Stimulated activated CD4-positive, alpha-beta T cell treated with anti-CD3 and anti-CD28 coated beads, Interleukin-1b, Interleukin-23, amount 100 ng/mL, for 24 hours (primary cell): ENCODE results near the gene ST6GALNAC3.

Experiments used
- DNase-seq, 4 experiments: peaks; one replicate each; pipeline ENCODE4 v3.0.0-alpha.2; 2020; ENCODE audit warnings: low read depth in 4 of 4, low spot score in 1 of 4

ST6GALNAC3 gene

GRCh38 chr1:76491737-76492136 is 417.2 kb downstream of the ST6GALNAC3 start:
- no peak for DNase-seq

GRCh38 chr1:76492752-76493430 is 418.3 kb downstream of the ST6GALNAC3 start:
- no peak for DNase-seq

- DNase-seq, result no peak
These were observed 420.3 kb downstream of the ST6GALNAC3 start for GRCh38 chr1:76494807-76495206.

GRCh38 chr1:76496871-76497270 is 422.3 kb downstream of the ST6GALNAC3 start:
- no peak for DNase-seq

- DNase-seq, result no peak
These were observed 425.6 kb downstream of the ST6GALNAC3 start for GRCh38 chr1:76500116-76500515.

GRCh38 chr1:76501136-76501535 is 426.6 kb downstream of the ST6GALNAC3 start:
- DNase-seq, result no peak

- DNase-seq, result no peak
These were observed 427.2 kb downstream of the ST6GALNAC3 start for GRCh38 chr1:76501586-76502219.

GRCh38 chr1:76503100-76503499 is 428.6 kb downstream of the ST6GALNAC3 start:
- no peak for DNase-seq

GRCh38 chr1:76503736-76504135 is 429.2 kb downstream of the ST6GALNAC3 start:
- DNase-seq, result no peak

- DNase-seq, result no peak
These were observed 432.8 kb downstream of the ST6GALNAC3 start for GRCh38 chr1:76507376-76507775.

GRCh38 chr1:76508871-76509270 is 434.3 kb downstream of the ST6GALNAC3 start:
- DNase-seq, result no peak

GRCh38 chr1:76510672-76511557 is 436.4 kb downstream of the ST6GALNAC3 start:
- DNase-seq, result no peak

- DNase-seq, result no peak
These were observed 437.1 kb downstream of the ST6GALNAC3 start for GRCh38 chr1:76511558-76512179.

- DNase-seq, result no peak
These were observed 456.4 kb downstream of the ST6GALNAC3 start for GRCh38 chr1:76530953-76531352.

GRCh38 chr1:76541618-76542017 is 467.1 kb downstream of the ST6GALNAC3 start:
- DNase-seq, result no peak

- no peak for DNase-seq
These were observed 467.8 kb downstream of the ST6GALNAC3 start for GRCh38 chr1:76542359-76542758.

GRCh38 chr1:76543495-76543894 is 468.9 kb downstream of the ST6GALNAC3 start:
- no peak for DNase-seq

- DNase-seq, result no peak
These were observed 471.9 kb downstream of the ST6GALNAC3 start for GRCh38 chr1:76546354-76546933.

- DNase-seq, result no peak
These were observed 473.4 kb downstream of the ST6GALNAC3 start for GRCh38 chr1:76547916-76548315.

GRCh38 chr1:76548513-76549100 is 474.1 kb downstream of the ST6GALNAC3 start:
- no peak for DNase-seq

- no peak for DNase-seq
These were observed 479.7 kb downstream of the ST6GALNAC3 start for GRCh38 chr1:76554283-76554682.
